Measurements from ENCODE around the gene C15orf40.
"Not testable (repeated sequence)": the region's sequence is repeated elsewhere in the genome, so short reads cannot be mapped to it uniquely, and the experiment has no call there.

Gene C15orf40

GRCh38 chr15:82950746-82951370 lies 60.6 kb downstream of the C15orf40 start:
- no peak for DNase-seq

GRCh38 chr15:82950295-82950694 lies 61.1 kb downstream of the C15orf40 start:
- DNase-seq: no peak

DNA sequence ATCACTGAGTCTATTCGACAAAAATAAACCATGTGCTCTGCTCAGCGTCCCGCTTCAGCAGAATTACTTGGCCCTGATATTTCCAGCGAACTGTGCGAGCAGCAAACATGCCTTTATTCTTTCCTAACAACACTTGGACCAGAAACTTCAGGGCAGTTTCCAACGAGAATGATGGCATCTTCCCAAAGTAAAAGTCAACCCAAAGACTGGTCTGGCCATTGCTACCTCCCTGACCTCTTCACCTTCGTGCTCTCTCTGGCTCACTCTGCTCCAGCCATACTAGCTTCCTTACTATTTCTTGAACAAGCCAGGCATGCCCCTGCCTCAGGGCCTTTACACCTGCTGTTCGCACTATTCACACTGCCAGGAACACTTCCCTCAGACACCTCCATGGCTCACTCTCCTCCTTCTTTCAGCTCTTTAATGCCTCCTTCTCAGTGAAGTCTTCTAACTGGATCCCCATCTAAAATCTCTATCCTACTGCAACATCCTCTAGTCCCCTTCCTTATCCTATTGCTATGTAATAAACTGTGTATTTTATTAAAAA lies 65.2 kb downstream of the C15orf40 start:
- no peak for DNase-seq

DNA sequence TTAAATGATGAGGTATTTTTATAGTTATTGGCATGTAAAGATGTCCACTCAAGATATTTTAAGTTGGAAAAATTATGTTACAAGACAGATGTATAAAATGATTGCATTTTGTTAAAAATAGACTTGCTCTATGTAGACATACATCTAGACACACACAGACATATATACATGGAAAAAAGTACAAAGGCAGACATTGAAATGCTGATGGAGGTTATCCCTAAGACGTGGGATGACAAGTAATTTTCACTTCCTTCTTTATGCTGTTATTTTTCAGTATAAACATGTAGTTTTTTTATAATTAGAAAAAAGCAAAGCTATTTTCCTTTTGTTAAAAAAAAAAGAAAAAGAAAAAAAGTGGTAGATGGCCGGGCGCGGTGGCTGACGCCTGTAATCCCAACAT lies 66.1 kb downstream of the C15orf40 start:
- DNase-seq: no peak

- no peak for DNase-seq
These were observed 66.6 kb downstream of the C15orf40 start for GRCh38 chr15:82944821-82945220.

- no peak for DNase-seq
These were observed 67.4 kb downstream of the C15orf40 start for GRCh38 chr15:82944056-82944455.

DNA sequence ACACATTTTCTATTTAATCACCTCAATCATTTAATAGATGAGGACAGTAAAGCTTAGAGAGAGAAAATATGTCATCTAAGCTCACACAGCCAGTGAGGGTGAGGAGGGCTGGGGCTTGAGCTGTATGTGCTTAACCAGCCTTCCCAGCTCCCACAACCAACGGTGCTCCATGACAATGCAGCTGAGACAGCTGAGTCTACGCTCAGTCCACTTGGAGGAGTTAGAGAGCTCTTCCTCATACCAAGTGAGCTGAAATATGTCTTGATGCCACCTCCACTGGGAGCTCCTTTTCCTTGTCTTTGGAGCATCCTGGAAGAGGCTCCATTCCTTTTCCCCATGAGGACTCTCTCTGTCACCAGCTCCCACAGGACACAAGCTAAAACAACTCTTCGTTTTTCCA lies 68.3 kb downstream of the C15orf40 start:
- DNase-seq: no peak

GRCh38 chr15:82942691-82943090 lies 68.7 kb downstream of the C15orf40 start:
- no peak for DNase-seq

DNA sequence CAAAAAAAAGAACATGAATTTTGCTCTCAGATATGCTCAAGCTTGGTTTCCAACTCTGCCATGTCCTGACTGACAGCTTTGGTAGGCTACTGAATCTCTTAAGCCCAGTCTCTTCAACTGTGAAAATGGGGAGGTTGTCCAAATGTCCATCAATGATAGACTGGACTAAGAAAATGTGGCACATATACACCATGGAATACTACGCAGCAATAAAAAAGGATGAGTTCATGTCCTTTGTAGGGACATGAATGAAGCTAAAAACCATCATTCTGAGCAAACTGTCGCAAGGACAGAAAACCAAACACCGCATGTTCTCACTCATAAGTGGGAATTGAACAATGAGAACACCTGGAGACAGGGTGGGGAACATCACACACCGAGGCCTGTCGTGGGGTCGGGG lies 71.8 kb downstream of the C15orf40 start:
- DNase-seq: not testable (repeated sequence)
